Subcutaneous adipose tissue (tissue), 4 donors: ENCODE measurements around the gene VWCE. TPM values are rescaled to one million over a fixed set of nuclear protein-coding genes. Genes with fewer than 3 reads are reported as not detected.

Experiments
- CTCF ChIP-seq: fragments of 450-650 bp; IDR thresholded peaks from one replicate; pipeline ENCODE4 v1.5.1; 2016; ENCODE audit warnings: low read depth, mild to moderate bottlenecking, control low read depth, antibody characterized with exemption, moderate library complexity
- total RNA-seq, 4 donors: library from RNA; depleted of rRNA; stranded (reverse); fragments of >200 nt; gene quantifications; one replicate each; pipeline ENCODE4 v1.1.0, GENCODE V29; 2016

Gene VWCE
- total RNA-seq, 4 donors from 2014 or later = 1.0 to 3.9 (median 2.2) TPM

GRCh38 chr11:61315260-61315659, 20.1 kb upstream of the VWCE start:
- TF ChIP-seq CTCF = no peak

- TF ChIP-seq CTCF = no peak
Observed at GRCh38 chr11:61310749-61311148, 15.6 kb upstream of the VWCE start.

GRCh38 chr11:61309739-61310138, 14.6 kb upstream of the VWCE start:
- TF ChIP-seq CTCF = no peak

- no peak for TF ChIP-seq CTCF
Observed at GRCh38 chr11:61309141-61309540, 14.0 kb upstream of the VWCE start.

GRCh38 chr11:61307354-61307753, 12.2 kb upstream of the VWCE start:
- no peak for TF ChIP-seq CTCF

- TF ChIP-seq CTCF = no peak
Observed at GRCh38 chr11:61306221-61306620, 11.1 kb upstream of the VWCE start.

GRCh38 chr11:61305417-61305816, 10.3 kb upstream of the VWCE start:
- no peak for TF ChIP-seq CTCF
